OCI-LY7 (cell line): ENCODE measurements around the gene EDN1. TPM values are rescaled to one million over a fixed set of nuclear protein-coding genes. Genes with fewer than 3 reads are reported as not detected.

Experiments
- BruUV-seq: library from RNA; stranded (reverse); fragments of 400-500 nt; replicated peaks from 2 replicates; lab custom pipeline; 2021; lab: Mats Ljungman, UMichigan
- CTCF ChIA-PET: fragments of 300-600 bp; sonication (Branson Sonifier 250); formaldehyde crosslinking; loops from one replicate; lab custom pipeline; 2022; ENCODE audit warnings: antibody characterized with exemption; ENCODE audit not compliant: unreplicated experiment; lab: Charles Lee
- POLR2A ChIA-PET: fragments of 300-600 bp; sonication (Branson Sonifier 250); formaldehyde crosslinking; loops from one replicate; lab custom pipeline; 2022; ENCODE audit warnings: antibody characterized with exemption; lab: Charles Lee
- DNase-seq: peaks from one replicate; pipeline ENCODE4 v3.0.0-alpha.2; 2015; ENCODE audit warnings: low spot score
- H2AFZ ChIP-seq: fragments of 200-600 bp; sonication (generic), shearing (Covaris generic); 2 replicates; pipeline ENCODE4 v1.6.1; 2014; ENCODE audit warnings: mild to moderate bottlenecking, antibody characterized with exemption, low read length, moderate library complexity
- H3K27ac ChIP-seq: fragments of 200-600 bp; sonication (generic); 2 replicates; pipeline ENCODE4 v1.5.1; 2014; ENCODE audit warnings: mixed run types, low read depth, mild to moderate bottlenecking, moderate library complexity, low read length, inconsistent platforms; ENCODE audit not compliant: poor library complexity, severe bottlenecking
- H3K36me3 ChIP-seq: fragments of 200-600 bp; sonication (generic); 2 replicates; pipeline ENCODE4 v1.6.1; 2014; ENCODE audit warnings: mild to moderate bottlenecking, antibody characterized with exemption, low read length, moderate library complexity, mixed read lengths; ENCODE audit not compliant: insufficient read depth
- H3K4me1 ChIP-seq: fragments of 200-600 bp; sonication (generic); 2 replicates; pipeline ENCODE4 v1.5.1; 2014; ENCODE audit warnings: mild to moderate bottlenecking, low read length; ENCODE audit not compliant: insufficient read depth, poor library complexity, severe bottlenecking
- H3K4me2 ChIP-seq: fragments of 200-600 bp; sonication (generic); 2 replicates; pipeline ENCODE4 v1.6.1; 2014; ENCODE audit warnings: mild to moderate bottlenecking, low read length
- H3K4me3 ChIP-seq: fragments of 200-600 bp; sonication (generic); 2 replicates; pipeline ENCODE4 v1.5.1; 2014; ENCODE audit warnings: mild to moderate bottlenecking, low read depth, low read length; ENCODE audit not compliant: poor library complexity, severe bottlenecking
- H3K79me2 ChIP-seq: fragments of 200-600 bp; sonication (generic); 2 replicates; pipeline ENCODE4 v1.6.1; 2016; ENCODE audit warnings: low read depth, mild to moderate bottlenecking, low read length, moderate library complexity, mixed read lengths; ENCODE audit not compliant: insufficient read depth
- H3K9me2 ChIP-seq: fragments of 200-600 bp; sonication (generic); 2 replicates; pipeline ENCODE4 v1.6.1; 2016; ENCODE audit warnings: mild to moderate bottlenecking, low read length, mixed read lengths; ENCODE audit not compliant: insufficient read depth
- H3K9me3 ChIP-seq: fragments of 200-600 bp; sonication (generic); 2 replicates; pipeline ENCODE4 v1.6.1; 2014; ENCODE audit warnings: mild to moderate bottlenecking, mixed run types, low read length, mixed read lengths
- H4K20me1 ChIP-seq: fragments of 200-600 bp; sonication (generic); 2 replicates; pipeline ENCODE4 v1.6.1; 2014; ENCODE audit warnings: mild to moderate bottlenecking, antibody characterized with exemption, low read length, moderate library complexity, mixed read lengths; ENCODE audit not compliant: insufficient read depth
- EZH2phosphoT487 ChIP-seq: fragments of 200-600 bp; sonication (generic); IDR thresholded peaks from 2 replicates; pipeline ENCODE4 v1.6.1; 2018; ENCODE audit warnings: low read depth, borderline replicate concordance, mild to moderate bottlenecking, mixed run types, antibody characterized with exemption, low read length, moderate library complexity, mixed read lengths
- intact Hi-C: fragments of 100-400 bp; cut with micrococcal nuclease; formaldehyde crosslinking; loops from one replicate; pipeline ENCODE4 v1.10.0; 2022; ENCODE audit not compliant: unreplicated experiment
- total RNA-seq, 2 experiments: library from RNA; depleted of rRNA in 1 of 2; stranded (reverse); fragments of >200 nt in 1 of 2; shearing (Covaris generic) in 1 of 2; gene quantifications; 2 replicates each; pipeline ENCODE4 v1.2.3, GENCODE V29; 2014 to 2022
- TF ChIP-seq, protein P1 (sequence below): fragments of 200-600 bp; sonication (generic); conservative IDR thresholded peaks from 2 replicates; pipeline ENCODE4 v1.5.1; 2014; ENCODE audit warnings: mild to moderate bottlenecking, antibody characterized with exemption, low read length, moderate library complexity, mixed read lengths

The EDN1 gene
- total RNA-seq, 2 experiments from 2014 or later: not detected

DNA sequence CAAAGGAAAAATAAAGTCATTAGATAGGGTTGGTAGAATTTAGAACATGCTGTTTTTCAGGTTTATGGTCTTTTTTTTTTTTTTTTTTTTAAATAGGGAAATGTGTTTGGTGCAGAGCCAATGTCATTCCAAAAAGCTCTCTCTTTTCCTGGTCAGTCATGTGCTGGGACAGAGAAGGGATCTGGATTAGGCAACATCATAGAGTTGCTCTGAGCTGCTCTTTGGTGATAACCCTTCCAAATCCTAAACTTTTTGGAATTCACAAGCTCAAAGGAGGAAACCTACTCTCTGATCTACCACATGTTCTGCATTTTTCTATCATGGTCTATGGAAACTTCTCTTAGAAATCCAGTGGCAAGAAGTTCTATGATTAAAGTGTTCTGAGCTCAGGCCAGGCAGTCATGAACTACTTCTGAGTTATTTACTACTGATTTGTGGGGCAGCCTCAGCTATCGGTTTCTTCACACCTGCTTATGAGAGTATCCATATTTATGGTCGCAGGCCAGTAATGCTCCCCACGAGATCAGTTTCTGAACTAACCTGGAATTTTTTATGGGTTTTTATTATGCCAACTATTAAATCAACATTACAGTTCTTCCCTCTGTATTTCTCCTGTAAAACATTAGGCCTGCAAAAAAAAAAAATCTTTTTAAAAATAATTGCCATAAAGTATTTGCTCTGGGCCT lies 4.8 kb downstream of the EDN1 start:
- no peak for TF ChIP-seq EZH2phosphoT487
- TF ChIP-seq, protein P1, sequence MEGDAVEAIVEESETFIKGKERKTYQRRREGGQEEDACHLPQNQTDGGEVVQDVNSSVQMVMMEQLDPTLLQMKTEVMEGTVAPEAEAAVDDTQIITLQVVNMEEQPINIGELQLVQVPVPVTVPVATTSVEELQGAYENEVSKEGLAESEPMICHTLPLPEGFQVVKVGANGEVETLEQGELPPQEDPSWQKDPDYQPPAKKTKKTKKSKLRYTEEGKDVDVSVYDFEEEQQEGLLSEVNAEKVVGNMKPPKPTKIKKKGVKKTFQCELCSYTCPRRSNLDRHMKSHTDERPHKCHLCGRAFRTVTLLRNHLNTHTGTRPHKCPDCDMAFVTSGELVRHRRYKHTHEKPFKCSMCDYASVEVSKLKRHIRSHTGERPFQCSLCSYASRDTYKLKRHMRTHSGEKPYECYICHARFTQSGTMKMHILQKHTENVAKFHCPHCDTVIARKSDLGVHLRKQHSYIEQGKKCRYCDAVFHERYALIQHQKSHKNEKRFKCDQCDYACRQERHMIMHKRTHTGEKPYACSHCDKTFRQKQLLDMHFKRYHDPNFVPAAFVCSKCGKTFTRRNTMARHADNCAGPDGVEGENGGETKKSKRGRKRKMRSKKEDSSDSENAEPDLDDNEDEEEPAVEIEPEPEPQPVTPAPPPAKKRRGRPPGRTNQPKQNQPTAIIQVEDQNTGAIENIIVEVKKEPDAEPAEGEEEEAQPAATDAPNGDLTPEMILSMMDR: no peak
- no peak for DNase-seq
- no peak overlapping the region for H3K27ac ChIP-seq
- no TSS peak for BruUV-seq
- no peak overlapping the region for H3K4me2 ChIP-seq
- H3K9me3 ChIP-seq: no peaks in the 10 kb centered on the region
- POLR2A ChIA-PET: interaction anchor here (0.6 kb wide), 1 partner anchor 52 kb away, joined by 7 read pairs; no protein-coding TSS in a partner anchor
- CTCF ChIA-PET: no interaction called here
- no peaks in the 10 kb centered on the region for H3K4me1 ChIP-seq
- no peak overlapping the region for H2AFZ ChIP-seq
- H3K36me3 ChIP-seq: no peaks in the 10 kb centered on the region
- H3K4me3 ChIP-seq: no peak overlapping the region
- H3K79me2 ChIP-seq: no peaks in the 10 kb centered on the region
- no peaks in the 10 kb centered on the region for H3K9me2 ChIP-seq
- no peaks in the 10 kb centered on the region for H4K20me1 ChIP-seq
- intact Hi-C loops: no loop called here

DNA sequence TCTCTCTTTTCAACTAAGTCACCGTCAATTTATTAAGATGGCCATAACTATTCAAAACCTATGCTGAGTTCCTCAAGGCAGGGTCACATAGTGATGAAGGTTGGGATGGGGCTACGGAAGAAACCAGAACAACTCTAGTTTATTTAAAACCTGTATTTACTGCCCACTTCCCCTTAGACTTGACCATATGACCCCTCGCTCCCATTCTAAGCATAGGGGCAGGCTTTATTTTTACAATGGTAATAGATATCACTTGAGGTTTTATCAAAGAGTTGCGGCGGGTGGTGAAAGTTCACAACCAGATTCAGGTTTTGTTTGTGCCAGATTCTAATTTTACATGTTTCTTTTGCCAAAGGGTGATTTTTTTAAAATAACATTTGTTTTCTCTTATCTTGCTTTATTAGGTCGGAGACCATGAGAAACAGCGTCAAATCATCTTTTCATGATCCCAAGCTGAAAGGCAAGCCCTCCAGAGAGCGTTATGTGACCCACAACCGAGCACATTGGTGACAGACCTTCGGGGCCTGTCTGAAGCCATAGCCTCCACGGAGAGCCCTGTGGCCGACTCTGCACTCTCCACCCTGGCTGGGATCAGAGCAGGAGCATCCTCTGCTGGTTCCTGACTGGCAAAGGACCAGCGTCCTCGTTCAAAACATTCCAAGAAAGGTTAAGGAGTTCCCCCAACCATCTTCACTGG lies 5.5 kb downstream of the EDN1 start:
- Histone ChIP-seq H2AFZ (no peak overlapping the region), H3K4me1 (no peaks in the 10 kb centered on the region), H3K9me3 (no peaks in the 10 kb centered on the region), H3K4me2 (no peak overlapping the region), H4K20me1 (no peaks in the 10 kb centered on the region), H3K79me2 (no peaks in the 10 kb centered on the region), H3K27ac (no peak overlapping the region), H3K9me2 (no peaks in the 10 kb centered on the region), H3K4me3 (no peak overlapping the region), H3K36me3 (no peaks in the 10 kb centered on the region)
- CTCF ChIA-PET: no interaction called here
- no TSS peak for BruUV-seq
- TF ChIP-seq, protein P1: no peak
- no peak for TF ChIP-seq EZH2phosphoT487
- POLR2A ChIA-PET: interaction anchor here (0.6 kb wide), 1 partner anchor 51 kb away, joined by 7 read pairs; no protein-coding TSS in a partner anchor
- intact Hi-C loops: no loop called here
- DNase-seq: no peak

DNA sequence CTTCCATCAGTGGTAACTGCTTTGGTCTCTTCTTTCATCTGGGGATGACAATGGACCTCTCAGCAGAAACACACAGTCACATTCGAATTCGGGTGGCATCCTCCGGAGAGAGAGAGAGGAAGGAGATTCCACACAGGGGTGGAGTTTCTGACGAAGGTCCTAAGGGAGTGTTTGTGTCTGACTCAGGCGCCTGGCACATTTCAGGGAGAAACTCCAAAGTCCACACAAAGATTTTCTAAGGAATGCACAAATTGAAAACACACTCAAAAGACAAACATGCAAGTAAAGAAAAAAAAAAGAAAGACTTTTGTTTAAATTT lies 6.1 kb downstream of the EDN1 start:
- Histone ChIP-seq H2AFZ (no peak overlapping the region), H3K9me3 (no peaks in the 10 kb centered on the region), H3K4me2 (no peak overlapping the region), H4K20me1 (no peaks in the 10 kb centered on the region), H3K36me3 (no peaks in the 10 kb centered on the region), H3K4me3 (no peak overlapping the region), H3K27ac (no peak overlapping the region), H3K9me2 (no peaks in the 10 kb centered on the region), H3K79me2 (no peaks in the 10 kb centered on the region), H3K4me1 (no peaks in the 10 kb centered on the region)
- no peak for TF ChIP-seq EZH2phosphoT487
- TF ChIP-seq, protein P1: no peak
- ChIA-PET POLR2A (no interaction called here), CTCF (no interaction called here)
- intact Hi-C loops: no loop called here
- no TSS peak for BruUV-seq
- DNase-seq: no peak
